ENCODE results near the gene GOLGA6L7.
"Not testable (repeated sequence)": the region's sequence is repeated elsewhere in the genome, so short reads cannot be mapped to it uniquely, and the experiment has no call there.

GRCh38 chr15:28834957-28835585 is 13.4 kb downstream of the GOLGA6L7 start:
- TF ChIP-seq POLR2A, CTCF (IDR thresholded peaks at IDR 0.05): not testable (repeated sequence)

All from ovary (tissue), 3 donors.